ENCODE results near the gene QSOX2.

QSOX2 gene

DNA sequence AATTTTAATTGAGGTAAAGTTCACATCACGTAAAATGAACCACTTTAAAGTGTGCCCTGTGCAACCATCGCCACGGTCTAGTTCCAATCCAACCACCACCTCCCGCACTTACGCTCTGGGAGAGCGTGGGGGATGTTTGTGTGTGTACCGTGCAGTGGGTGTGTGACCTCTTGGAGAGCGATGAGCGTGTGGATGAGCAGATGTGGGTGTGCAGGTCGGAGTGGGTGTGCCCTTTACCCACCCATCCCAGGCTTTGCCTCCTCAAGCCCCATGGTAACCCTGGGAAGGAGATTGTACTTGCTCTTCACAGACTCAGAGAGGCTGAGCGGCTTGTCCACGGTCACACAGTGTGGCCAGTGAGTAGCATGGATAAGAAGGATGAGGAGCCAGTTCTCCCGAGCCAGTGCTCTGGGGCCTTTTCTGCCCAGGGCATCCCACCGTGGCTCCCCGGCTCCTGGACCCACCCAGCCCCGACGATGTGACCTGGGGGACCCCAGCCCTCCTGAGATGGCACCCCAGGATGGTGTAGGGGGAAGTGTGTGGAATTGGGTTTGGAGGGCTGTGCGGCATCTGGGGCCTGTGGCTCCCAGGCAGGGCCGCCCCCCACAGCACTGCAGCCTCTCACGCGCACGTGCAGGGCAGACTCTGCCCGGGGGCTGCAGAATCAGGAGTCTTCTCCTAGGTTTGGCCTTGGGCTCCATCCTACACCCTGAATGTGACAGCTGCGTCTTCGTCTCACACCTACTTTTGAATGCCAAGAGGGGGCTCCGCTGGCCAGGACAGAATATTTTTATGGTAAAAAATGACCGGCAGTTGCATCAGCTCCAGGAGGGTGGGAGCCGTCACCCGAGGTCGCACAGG, 54.3 kb downstream of the QSOX2 start:
- Mint-ChIP-seq H3K9me3 (no peaks in the 10 kb centered on the region), H3K27ac (no peak overlapping the region), H3K4me3 (no peak overlapping the region), H3K27me3 (peaks cover 92% of the 10 kb centered on the region), H3K36me3 (no peaks in the 10 kb centered on the region), H3K4me1 (no peaks in the 10 kb centered on the region)
- DNase-seq: no peak
- CTCF ChIA-PET: no interaction called here

DNA sequence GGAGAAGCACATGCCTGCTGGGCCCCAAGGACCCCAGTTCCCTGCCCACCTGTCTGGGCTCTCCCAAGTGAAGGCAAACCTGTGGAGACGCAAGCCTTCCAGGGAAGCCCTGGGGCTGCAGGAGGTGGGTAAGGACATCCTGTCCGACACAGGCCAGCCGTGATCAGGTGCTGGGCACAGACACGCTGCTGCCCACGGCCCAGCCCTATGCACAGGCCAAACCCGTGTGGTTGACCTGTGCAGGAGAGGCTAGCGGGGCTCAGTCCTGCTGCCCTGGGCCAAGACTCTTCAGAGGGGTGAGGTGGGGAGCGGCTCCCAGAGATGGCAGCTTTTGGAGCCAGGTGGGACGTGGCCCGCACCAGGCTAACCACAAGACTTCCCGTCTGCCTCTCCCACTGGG, 55.0 kb downstream of the QSOX2 start:
- Mint-ChIP-seq H3K36me3 (no peaks in the 10 kb centered on the region), H3K27ac (no peak overlapping the region), H3K9me3 (no peaks in the 10 kb centered on the region), H3K4me3 (no peak overlapping the region), H3K4me1 (no peaks in the 10 kb centered on the region), H3K27me3 (peaks cover 87% of the 10 kb centered on the region)
- CTCF ChIA-PET: no interaction called here
- DNase-seq: no peak

DNA sequence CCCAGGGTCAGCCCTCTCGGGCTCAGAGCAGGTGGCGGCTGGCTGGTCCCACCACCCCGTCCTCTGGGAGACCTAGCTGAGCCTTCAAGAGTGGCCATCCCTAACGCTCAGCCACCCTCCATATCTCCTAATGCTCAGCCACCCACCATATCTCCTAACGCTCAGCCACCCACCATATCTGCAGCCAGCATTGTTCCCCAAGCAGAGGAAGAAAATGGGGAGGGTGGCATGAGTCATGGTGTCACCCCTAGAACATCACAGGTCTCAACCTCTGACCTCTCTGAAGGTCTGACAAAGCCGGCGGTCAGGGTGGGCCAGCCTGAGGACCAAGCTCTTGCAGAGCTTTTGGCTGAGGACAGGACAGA, 55.4 kb downstream of the QSOX2 start:
- Mint-ChIP-seq H3K27me3 (peaks cover 84% of the 10 kb centered on the region), H3K4me1 (no peaks in the 10 kb centered on the region), H3K9me3 (no peaks in the 10 kb centered on the region), H3K4me3 (no peak overlapping the region), H3K36me3 (no peaks in the 10 kb centered on the region), H3K27ac (no peak overlapping the region)
- CTCF ChIA-PET: no interaction called here
- DNase-seq: no peak

DNA sequence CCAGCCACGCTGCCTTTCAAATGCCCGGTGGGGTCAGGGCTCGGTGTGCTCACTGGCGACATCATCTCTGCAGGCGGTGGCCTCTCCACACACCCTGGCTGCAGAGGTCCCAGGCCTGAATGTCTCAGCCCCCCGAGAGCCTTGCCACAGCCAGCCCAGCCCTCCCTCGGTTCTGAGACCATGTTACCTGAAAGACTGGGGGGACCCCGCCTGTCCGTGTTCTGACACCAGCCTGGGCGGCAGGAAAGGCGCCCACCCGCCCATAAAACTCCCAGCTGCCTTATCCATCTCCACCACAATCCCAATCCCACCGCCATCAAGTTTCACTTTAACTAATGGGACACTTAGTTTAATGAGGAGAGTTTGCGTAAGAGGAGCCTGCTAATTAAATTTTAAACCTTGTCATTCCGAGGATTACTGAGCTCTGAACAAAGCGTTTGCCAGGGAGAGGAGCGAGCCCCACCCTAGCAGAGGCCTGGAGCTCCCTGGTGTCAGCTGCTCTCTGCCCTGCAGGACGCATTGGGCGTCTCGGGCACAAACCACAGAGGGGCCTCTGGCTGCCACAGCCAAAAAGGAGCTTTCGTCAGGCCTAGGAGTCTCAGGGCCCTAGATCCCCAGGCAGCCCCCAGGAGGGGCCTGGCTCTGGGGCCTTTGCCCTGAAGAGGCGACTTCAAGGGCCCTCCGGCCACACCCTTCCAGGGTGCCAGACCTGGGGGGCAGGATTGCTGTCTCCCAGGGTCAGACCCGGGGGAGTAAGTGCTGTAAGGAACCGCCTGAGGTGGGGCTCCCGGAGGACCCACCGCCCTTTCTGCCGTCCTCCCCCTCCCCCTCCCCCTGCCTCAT, 56.0 kb downstream of the QSOX2 start:
- no peaks in the 10 kb centered on the region for H3K4me1 Mint-ChIP-seq

DNA sequence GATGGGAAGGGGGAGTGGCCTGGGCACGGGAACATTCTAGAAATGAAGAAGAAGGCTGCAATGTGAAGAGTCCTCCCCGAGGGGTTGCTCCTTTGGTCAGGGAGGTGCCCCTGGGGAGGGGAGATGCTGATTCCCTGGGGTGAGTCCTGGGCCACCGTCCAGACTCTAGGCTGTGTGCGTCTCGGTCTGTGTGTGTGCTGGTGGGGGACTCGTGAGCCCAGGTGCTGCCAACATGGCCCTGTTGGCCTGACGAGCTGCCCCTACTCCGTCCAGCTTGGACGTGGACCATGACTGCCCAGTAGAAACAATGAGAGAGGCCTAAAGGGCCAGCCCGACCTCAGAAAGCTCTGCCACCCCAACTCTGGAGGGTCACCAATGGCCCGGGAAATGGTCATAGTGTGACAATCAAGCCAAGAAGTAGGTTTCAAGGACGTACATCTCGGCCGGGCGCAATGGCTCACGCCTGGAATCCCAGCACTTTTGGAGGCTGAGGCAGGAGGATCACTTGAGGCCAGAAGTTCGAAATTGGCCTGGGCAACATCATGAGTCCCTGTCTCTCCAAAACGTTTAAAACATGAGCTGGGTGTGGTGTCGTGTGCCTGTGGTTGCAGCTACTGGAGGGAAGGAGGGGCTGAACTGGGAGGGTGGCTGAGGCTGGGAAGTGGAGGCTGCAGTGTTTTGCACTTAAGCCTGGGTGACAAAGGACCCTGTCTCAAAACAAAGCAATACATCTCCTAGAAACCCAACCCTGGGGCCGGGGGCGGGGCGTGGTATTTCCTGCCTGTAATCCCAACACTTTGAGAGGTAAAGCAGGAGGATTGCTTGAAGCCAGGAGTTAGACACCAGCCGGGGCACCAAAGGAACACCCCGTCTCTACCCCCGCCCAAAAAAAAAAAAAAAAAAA, 57.7 kb downstream of the QSOX2 start:
- Mint-ChIP-seq H3K27me3 (peaks cover 72% of the 10 kb centered on the region), H3K4me1 (no peaks in the 10 kb centered on the region), H3K27ac (no peak overlapping the region), H3K9me3 (no peaks in the 10 kb centered on the region), H3K36me3 (no peaks in the 10 kb centered on the region), H3K4me3 (no peak overlapping the region)
- CTCF ChIA-PET: no interaction called here
- no peak for DNase-seq

More for the DNA sequence above, 56.0 kb downstream of the QSOX2 start:
- Mint-ChIP-seq H3K27ac (peak overlapping the region; percentile 19), H3K36me3 (no peaks in the 10 kb centered on the region), H3K27me3 (peaks cover 82% of the 10 kb centered on the region), H3K4me3 (no peak overlapping the region), H3K9me3 (no peaks in the 10 kb centered on the region)
- CTCF ChIA-PET: no interaction called here
- no peak for DNase-seq

DNA sequence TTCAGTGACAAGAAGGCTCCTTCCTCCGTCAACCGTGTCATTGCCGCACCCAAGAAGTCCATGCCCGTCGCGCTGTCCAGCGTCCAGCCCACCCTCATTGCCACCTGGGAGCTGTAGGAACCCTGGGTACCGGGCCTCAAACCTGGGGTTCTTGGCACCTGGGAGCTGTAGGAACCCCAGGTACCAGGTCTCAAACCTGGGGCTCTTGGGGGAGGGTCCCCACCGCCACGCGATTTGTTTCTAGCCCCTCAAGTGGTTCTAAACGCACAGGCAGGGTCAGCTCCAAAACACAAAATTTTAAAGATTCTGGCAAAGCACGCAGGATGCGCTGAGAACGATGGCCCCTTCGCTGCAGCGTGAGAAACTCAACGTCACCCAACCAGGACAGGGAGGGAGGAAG, 58.4 kb downstream of the QSOX2 start:
- H3K27me3 Mint-ChIP-seq: peaks cover 65% of the 10 kb centered on the region
- no peaks in the 10 kb centered on the region for H3K4me1 Mint-ChIP-seq
- CTCF ChIA-PET: no interaction called here
- H3K27ac Mint-ChIP-seq: no peak overlapping the region
- DNase-seq: no peak
- no peaks in the 10 kb centered on the region for H3K9me3 Mint-ChIP-seq
- no peaks in the 10 kb centered on the region for H3K36me3 Mint-ChIP-seq
- H3K4me3 Mint-ChIP-seq: no peak overlapping the region

DNA sequence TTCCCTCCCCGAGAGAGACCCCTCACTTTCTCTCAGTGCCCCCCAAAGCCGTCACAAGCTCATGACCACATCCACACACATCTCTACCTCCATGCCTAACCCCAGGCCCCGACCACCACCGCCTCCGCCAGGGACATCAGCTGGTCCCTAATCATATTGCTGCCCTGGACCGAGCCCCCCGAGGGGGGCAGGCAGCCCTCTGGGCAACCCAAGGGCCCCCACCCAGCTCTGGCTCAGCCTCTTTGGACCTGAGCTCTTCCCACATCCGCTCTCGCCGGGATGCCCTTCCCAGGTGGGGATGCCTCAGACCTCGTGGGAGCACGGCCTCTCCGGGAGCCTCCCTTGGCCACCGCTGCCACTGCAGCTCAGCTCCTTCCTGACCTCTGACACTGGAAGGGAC, 59.2 kb downstream of the QSOX2 start:
- H3K9me3 Mint-ChIP-seq: no peaks in the 10 kb centered on the region

DNA sequence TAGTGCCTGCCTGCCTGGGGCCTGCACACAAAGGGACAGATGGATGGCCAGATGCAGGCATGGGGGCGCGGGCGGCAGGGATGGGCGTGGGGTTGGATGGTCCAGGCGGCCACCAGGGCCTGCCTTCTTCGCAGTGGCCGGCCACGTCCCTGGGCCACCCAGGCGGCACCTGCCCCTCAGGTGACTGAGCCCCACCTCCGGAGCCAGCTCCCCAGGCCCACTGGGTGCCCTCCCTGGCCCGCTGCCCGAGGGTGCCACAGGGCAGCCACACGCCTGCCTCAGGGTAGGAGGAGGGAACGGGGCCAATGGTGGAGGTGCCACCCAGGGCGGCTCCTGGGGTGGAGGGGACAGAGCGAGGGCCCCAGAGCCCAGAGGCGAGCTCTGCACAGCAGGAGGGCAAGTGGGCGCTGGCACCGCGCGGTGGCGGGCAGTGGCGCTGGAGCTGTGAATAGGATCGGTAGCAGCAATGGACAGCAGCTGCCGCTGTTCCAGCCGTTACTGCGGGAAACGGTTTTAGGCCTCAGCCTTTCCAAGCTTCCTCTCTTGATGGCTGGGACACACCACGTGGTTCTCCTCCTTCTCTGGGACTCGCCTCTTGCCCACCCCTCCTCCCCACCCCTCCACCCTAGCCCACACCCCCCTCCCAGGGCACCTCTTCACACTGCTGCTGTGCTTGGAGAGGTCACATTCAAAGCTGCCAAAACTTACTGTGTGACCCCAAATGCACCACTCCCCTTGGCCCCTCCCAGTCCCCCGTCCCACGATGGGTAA, 59.8 kb downstream of the QSOX2 start:
- Mint-ChIP-seq H3K27me3 (peaks cover 51% of the 10 kb centered on the region), H3K36me3 (no peaks in the 10 kb centered on the region), H3K9me3 (no peaks in the 10 kb centered on the region), H3K4me3 (no peak overlapping the region), H3K27ac (no peak overlapping the region), H3K4me1 (no peaks in the 10 kb centered on the region)
- CTCF ChIA-PET: no interaction called here
- no peak for DNase-seq

More for the DNA sequence above, 59.2 kb downstream of the QSOX2 start:
- Mint-ChIP-seq H3K4me1 (no peaks in the 10 kb centered on the region), H3K4me3 (no peak overlapping the region), H3K36me3 (no peaks in the 10 kb centered on the region), H3K27me3 (peaks cover 57% of the 10 kb centered on the region), H3K27ac (no peak overlapping the region)
- no peak for DNase-seq
- CTCF ChIA-PET: no interaction called here

DNA sequence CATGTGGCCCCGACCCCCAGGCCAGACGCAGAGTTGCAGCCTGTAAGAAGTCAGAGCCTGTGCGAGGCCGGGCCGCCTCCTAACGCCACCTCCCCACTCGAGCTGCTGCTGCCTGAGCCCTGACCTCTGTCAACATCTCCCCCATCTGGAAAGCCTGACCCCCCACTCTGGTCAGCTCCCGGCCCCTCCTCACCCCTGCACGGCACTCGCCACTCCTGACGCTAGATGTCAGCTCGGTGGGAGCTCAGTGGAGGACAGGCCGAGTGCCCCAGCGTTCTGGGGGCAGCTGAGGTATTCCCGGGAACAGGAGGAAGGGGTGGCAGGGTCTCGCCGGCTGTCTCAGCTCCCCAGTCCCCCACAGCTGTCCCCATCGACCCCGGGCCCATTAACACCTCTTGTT, 60.5 kb downstream of the QSOX2 start:
- Mint-ChIP-seq H3K9me3 (no peaks in the 10 kb centered on the region), H3K4me1 (no peaks in the 10 kb centered on the region), H3K27me3 (peaks cover 43% of the 10 kb centered on the region), H3K4me3 (no peak overlapping the region), H3K27ac (no peak overlapping the region), H3K36me3 (no peaks in the 10 kb centered on the region)
- DNase-seq: no peak
- CTCF ChIA-PET: no interaction called here

DNA sequence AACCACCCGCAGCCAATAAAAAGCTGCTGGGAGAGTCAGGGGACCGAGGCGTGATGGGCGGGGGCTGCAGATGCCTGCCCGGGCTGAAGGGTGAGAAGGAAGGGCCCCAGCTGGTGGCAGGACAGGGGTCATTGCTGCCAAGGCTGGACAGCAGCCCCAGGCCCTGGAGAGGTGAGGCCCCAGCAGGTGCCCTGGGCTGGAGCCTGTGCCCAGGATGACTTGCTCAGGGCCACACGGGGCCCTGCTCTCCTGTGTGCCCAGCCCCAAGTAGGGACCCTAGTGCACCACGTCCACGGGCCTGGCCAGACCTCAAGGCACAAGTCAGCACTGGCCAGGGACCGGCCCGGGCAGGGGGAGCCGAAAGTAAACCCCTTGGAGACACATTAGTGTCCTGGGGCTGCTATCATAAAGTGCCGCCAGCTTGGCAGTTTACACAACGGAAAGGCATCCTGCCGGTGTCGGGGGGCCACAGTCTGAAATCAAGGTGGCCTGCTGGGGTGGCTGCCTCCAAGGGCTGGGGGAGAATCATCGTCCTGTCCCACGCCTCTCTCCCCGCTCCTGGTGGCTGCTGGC, 62.7 kb downstream of the QSOX2 start:
- no peaks in the 10 kb centered on the region for H3K4me1 Mint-ChIP-seq
- CTCF ChIA-PET: interaction anchor here (0.9 kb wide), 1 partner anchor 13 kb away, joined by 3 read pairs; no protein-coding TSS in a partner anchor
- H3K27ac Mint-ChIP-seq: no peak overlapping the region
- no peak overlapping the region for H3K4me3 Mint-ChIP-seq
- H3K27me3 Mint-ChIP-seq: peaks cover 31% of the 10 kb centered on the region
- no peak for DNase-seq
- no peaks in the 10 kb centered on the region for H3K36me3 Mint-ChIP-seq
- H3K9me3 Mint-ChIP-seq: no peaks in the 10 kb centered on the region

DNA sequence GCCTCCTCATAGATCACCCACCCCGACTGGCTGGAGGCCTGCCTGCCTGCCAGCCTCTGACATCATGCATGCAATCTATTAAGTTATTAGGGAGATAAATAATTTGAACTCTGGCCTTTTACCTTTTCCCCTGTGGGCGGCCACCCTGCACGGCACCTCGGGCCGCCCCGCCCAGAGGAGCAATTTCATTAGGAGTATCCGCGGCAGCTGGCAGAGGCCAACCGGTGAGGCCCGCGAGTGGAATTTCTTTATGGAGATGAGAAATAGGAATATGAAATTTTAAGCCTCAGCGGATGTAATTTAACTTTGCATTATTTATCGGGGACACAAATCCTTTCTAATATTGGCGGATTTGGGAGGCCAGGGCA, 63.2 kb downstream of the QSOX2 start:
- no peak for DNase-seq
- no peaks in the 10 kb centered on the region for H3K36me3 Mint-ChIP-seq
- no peaks in the 10 kb centered on the region for H3K9me3 Mint-ChIP-seq
- CTCF ChIA-PET: interaction anchor here (0.9 kb wide), 1 partner anchor 12 kb away, joined by 3 read pairs; no protein-coding TSS in a partner anchor
- H3K27ac Mint-ChIP-seq: no peak overlapping the region
- no peak overlapping the region for H3K4me3 Mint-ChIP-seq
- peaks cover 26% of the 10 kb centered on the region for H3K27me3 Mint-ChIP-seq
- H3K4me1 Mint-ChIP-seq: no peaks in the 10 kb centered on the region

DNA sequence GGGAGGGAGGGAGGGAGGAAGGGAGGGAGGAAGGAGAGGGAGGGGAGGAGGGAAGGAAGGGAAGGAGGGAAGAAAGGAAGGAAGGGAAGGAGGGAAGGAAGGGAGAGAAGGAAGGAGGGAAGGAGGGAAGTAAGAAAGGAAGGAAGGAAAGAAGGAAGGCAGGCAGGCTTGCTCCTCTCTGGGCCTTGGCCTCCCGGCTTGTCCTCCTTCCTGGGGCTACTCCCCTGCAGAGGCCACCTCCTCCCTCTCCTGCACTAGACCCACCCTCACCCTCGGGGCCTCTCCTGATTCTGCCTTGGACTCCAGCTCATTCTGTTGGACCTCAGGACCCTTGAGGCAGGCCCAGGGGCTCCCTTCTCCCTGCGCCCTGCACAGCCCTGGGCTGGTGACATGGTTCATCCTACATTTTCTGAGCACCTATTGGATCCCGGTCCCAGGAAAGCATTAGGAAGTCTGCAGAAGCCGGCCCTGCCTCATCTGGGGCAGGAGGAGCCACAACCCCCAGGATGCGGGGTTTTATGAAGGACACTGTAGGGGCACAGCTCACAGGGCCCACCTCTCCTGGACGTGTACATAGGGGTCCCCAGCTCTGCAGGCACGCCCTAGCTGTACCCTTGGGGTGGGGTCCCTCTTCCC, 63.7 kb downstream of the QSOX2 start:
- Mint-ChIP-seq H3K27me3 (peaks cover 21% of the 10 kb centered on the region), H3K27ac (no peak overlapping the region), H3K36me3 (no peaks in the 10 kb centered on the region), H3K9me3 (no peaks in the 10 kb centered on the region), H3K4me1 (no peaks in the 10 kb centered on the region), H3K4me3 (no peak overlapping the region)
- no peak for DNase-seq
- CTCF ChIA-PET: interaction anchor here (0.9 kb wide), 1 partner anchor 12 kb away, joined by 3 read pairs; no protein-coding TSS in a partner anchor

DNA sequence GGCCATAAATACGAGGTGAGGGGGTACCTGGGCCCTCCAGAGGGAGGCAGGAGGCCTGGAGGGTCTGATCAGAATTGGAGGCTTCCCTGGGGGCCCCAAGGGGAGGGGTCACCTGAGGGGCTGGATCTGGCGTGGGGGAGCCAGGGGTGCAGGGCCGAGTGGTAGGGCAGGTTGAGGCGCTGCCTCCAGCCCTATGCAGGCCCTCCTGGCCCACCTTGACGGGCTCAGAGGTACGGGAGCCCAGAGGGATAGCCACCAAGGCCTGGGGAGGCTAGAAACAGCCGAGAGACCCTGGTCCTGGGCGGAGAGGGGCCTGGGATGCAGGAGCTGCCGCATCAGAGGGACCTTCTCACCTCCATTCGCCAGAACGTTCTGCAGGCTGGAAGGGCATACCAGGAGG, 65.0 kb downstream of the QSOX2 start:
- no peak overlapping the region for H3K4me3 Mint-ChIP-seq
- no peak for DNase-seq
- H3K27ac Mint-ChIP-seq: no peak overlapping the region
- H3K9me3 Mint-ChIP-seq: no peaks in the 10 kb centered on the region
- no peaks in the 10 kb centered on the region for H3K4me1 Mint-ChIP-seq
- CTCF ChIA-PET: no interaction called here
- no peaks in the 10 kb centered on the region for H3K36me3 Mint-ChIP-seq
- H3K27me3 Mint-ChIP-seq: peaks cover 12% of the 10 kb centered on the region
